IMR-90 (cell line): ENCODE data around the gene HDAC9. TPM values are rescaled to one million over a fixed set of nuclear protein-coding genes. Genes with fewer than 3 reads are reported as not detected.

Experiments
- ATAC-seq: fragments of 200-7000 bp; cut with Tn5 transposase; 2 replicates; pipeline ENCODE4 v1.9.1; 2020; ENCODE audit warnings: low read depth, mild to moderate bottlenecking, moderate library complexity
- BruUV-seq: library from RNA; stranded (reverse); fragments of 400-500 nt; replicated peaks from 2 replicates; lab custom pipeline; 2021; lab: Mats Ljungman, UMichigan
- CTCF ChIA-PET: fragments of 300-600 bp; formaldehyde crosslinking; extraction: SDS; loops from one replicate; lab custom pipeline; 2021; ENCODE audit warnings: antibody characterized with exemption; lab: Yijun Ruan, JAX
- POLR2A ChIA-PET: fragments of 300-600 bp; sonication (Branson Sonifier 250); formaldehyde crosslinking; loops from one replicate; lab custom pipeline; 2022; ENCODE audit warnings: antibody characterized with exemption; ENCODE audit not compliant: unreplicated experiment; lab: Charles Lee
- DNase-seq: peaks from one replicate; pipeline ENCODE4 v3.0.0; 2013
- H2AFZ ChIP-seq: replicated peaks from 2 replicates; pipeline ENCODE3; 2013; ENCODE audit warnings: low read length, mild to moderate bottlenecking; ENCODE audit not compliant: poor library complexity
- H2AK5ac ChIP-seq: 2 replicates; pipeline ENCODE4 v1.6.1; 2013; ENCODE audit warnings: low read depth, low read length, inconsistent platforms
- H2AK9ac ChIP-seq: replicated peaks from 2 replicates; pipeline ENCODE3; 2013; ENCODE audit warnings: mild to moderate bottlenecking, low read depth, low read length, moderate library complexity; ENCODE audit not compliant: poor library complexity
- H2BK120ac ChIP-seq: 2 replicates; pipeline ENCODE4 v1.6.1; 2013; ENCODE audit warnings: low read depth, low read length, inconsistent platforms
- H2BK15ac ChIP-seq: 3 replicates; pipeline ENCODE4 v1.6.1; 2013; ENCODE audit warnings: low read depth, low read length, inconsistent platforms
- H2BK20ac ChIP-seq: 2 replicates; pipeline ENCODE4 v1.6.1; 2013; ENCODE audit warnings: low read depth, mild to moderate bottlenecking, inconsistent platforms, low read length, moderate library complexity
- H2BK5ac ChIP-seq: 2 replicates; pipeline ENCODE4 v1.6.1; 2013; ENCODE audit warnings: mild to moderate bottlenecking, low read depth, low read length, inconsistent platforms; ENCODE audit not compliant: poor library complexity, severe bottlenecking
- H3K14ac ChIP-seq: replicated peaks from 2 replicates; pipeline ENCODE4 v1.6.1; 2013; ENCODE audit warnings: low read depth, low read length, inconsistent platforms
- H3K18ac ChIP-seq: 2 replicates; pipeline ENCODE4 v1.6.1; 2013; ENCODE audit warnings: low read depth, low read length, control low read depth
- H3K23ac ChIP-seq: 2 replicates; pipeline ENCODE4 v1.6.1; 2013; ENCODE audit warnings: low read depth, low read length, inconsistent platforms
- H3K27ac ChIP-seq: 2 replicates; pipeline ENCODE4 v1.5.1; 2013; ENCODE audit warnings: mild to moderate bottlenecking, control low read depth, low read length; ENCODE audit not compliant: insufficient read depth
- H3K27me3 ChIP-seq: 2 replicates; pipeline ENCODE4 v1.6.1; 2013; ENCODE audit warnings: low read length; ENCODE audit not compliant: control insufficient read depth, insufficient read depth
- H3K36me3 ChIP-seq: 2 replicates; pipeline ENCODE4 v1.6.1; 2013; ENCODE audit warnings: low read length, mixed read lengths; ENCODE audit not compliant: control insufficient read depth, insufficient read depth
- H3K4ac ChIP-seq: 2 replicates; pipeline ENCODE4 v1.6.1; 2013; ENCODE audit warnings: low read depth, low read length, inconsistent platforms
- H3K4me1 ChIP-seq: 2 replicates; pipeline ENCODE4 v1.6.1; 2013; ENCODE audit warnings: low read length, mixed read lengths; ENCODE audit not compliant: control insufficient read depth, insufficient read depth
- H3K4me2 ChIP-seq: 2 replicates; pipeline ENCODE4 v1.6.1; 2013; ENCODE audit warnings: low read depth, mild to moderate bottlenecking, control low read depth, low read length, moderate library complexity
- H3K4me3 ChIP-seq: 2 replicates; pipeline ENCODE4 v1.5.1; 2013; ENCODE audit warnings: low read depth, mild to moderate bottlenecking, control low read depth, low read length, moderate library complexity; ENCODE audit not compliant: insufficient read depth
- H3K56ac ChIP-seq: 2 replicates; pipeline ENCODE4 v1.6.1; 2013; ENCODE audit warnings: low read length, inconsistent platforms; ENCODE audit not compliant: insufficient read depth; ENCODE audit errors: extremely low read depth
- H3K79me1 ChIP-seq, 2 experiments: 2 replicates each; pipeline ENCODE4 v1.6.1; 2013; ENCODE audit warnings: low read length in 2 of 2, inconsistent platforms in 1 of 2, low read depth in 1 of 2
- H3K9ac ChIP-seq: 2 replicates; pipeline ENCODE4 v1.6.1; 2013; ENCODE audit warnings: low read depth, low read length, control low read depth
- H3K9me1 ChIP-seq: 2 replicates; pipeline ENCODE4 v1.6.1; 2013; ENCODE audit warnings: low read length, inconsistent platforms; ENCODE audit not compliant: insufficient read depth
- H3K9me3 ChIP-seq: 2 replicates; pipeline ENCODE4 v1.6.1; 2013; ENCODE audit warnings: low read length; ENCODE audit not compliant: control insufficient read depth, insufficient read depth
- H4K20me1 ChIP-seq: 2 replicates; pipeline ENCODE4 v1.6.1; 2013; ENCODE audit warnings: low read length, inconsistent platforms; ENCODE audit not compliant: insufficient read depth
- H4K5ac ChIP-seq: 2 replicates; pipeline ENCODE4 v1.6.1; 2013; ENCODE audit warnings: mild to moderate bottlenecking, low read depth, low read length, control low read depth
- H4K8ac ChIP-seq, 2 experiments: 2 replicates each; pipeline ENCODE4 v1.6.1; 2013; ENCODE audit warnings: low read depth in 2 of 2, low read length in 2 of 2, control low read depth in 1 of 2, inconsistent platforms in 1 of 2
- H4K91ac ChIP-seq: 2 replicates; pipeline ENCODE4 v1.6.1; 2013; ENCODE audit warnings: low read depth, low read length, inconsistent platforms; ENCODE audit not compliant: insufficient read depth
- BHLHE40 ChIP-seq: fragments of 150-350 bp; IDR thresholded peaks from 2 replicates; pipeline ENCODE4 v1.6.1; 2016; ENCODE audit warnings: mild to moderate bottlenecking, low read depth, low read length
- CEBPB ChIP-seq: IDR thresholded peaks from 2 replicates; pipeline ENCODE4 v1.6.1; 2012; ENCODE audit warnings: low read depth, low read length, improper control_type of control experiment
- CHD1 ChIP-seq: IDR thresholded peaks from 2 replicates; pipeline ENCODE4 v1.6.1; 2012; ENCODE audit warnings: low read depth, low read length, improper control_type of control experiment
- MAFK ChIP-seq: IDR thresholded peaks from 2 replicates; pipeline ENCODE4 v1.6.1; 2012; ENCODE audit warnings: low read depth, low read length, improper control_type of control experiment
- MAZ ChIP-seq: IDR thresholded peaks from 2 replicates; pipeline ENCODE4 v1.6.1; 2012; ENCODE audit warnings: low read depth, mild to moderate bottlenecking, low read length, improper control_type of control experiment, moderate library complexity, borderline replicate concordance
- MXI1 ChIP-seq: IDR thresholded peaks from 2 replicates; pipeline ENCODE4 v1.6.1; 2012; ENCODE audit warnings: low read depth, mild to moderate bottlenecking, low read length, moderate library complexity, borderline replicate concordance
- NFE2L2 ChIP-seq: fragments of 150-350 bp; IDR thresholded peaks from 2 replicates; pipeline ENCODE4 v1.6.1; 2016; ENCODE audit warnings: low read depth, mild to moderate bottlenecking, low read length
- POLR2A ChIP-seq: IDR thresholded peaks from 2 replicates; pipeline ENCODE4 v1.6.1; 2012; ENCODE audit warnings: mild to moderate bottlenecking, low read depth, low read length
- RAD21 ChIP-seq: IDR thresholded peaks from 2 replicates; pipeline ENCODE4 v1.6.1; 2012; ENCODE audit warnings: low read length, improper control_type of control experiment
- RCOR1 ChIP-seq: IDR thresholded peaks from 2 replicates; pipeline ENCODE4 v1.6.1; 2012; ENCODE audit warnings: mild to moderate bottlenecking, low read length, improper control_type of control experiment; ENCODE audit not compliant: insufficient replicate concordance
- RFX5 ChIP-seq: IDR thresholded peaks from 2 replicates; pipeline ENCODE4 v1.8.0; 2012; ENCODE audit warnings: low read depth, mild to moderate bottlenecking, low read length, moderate library complexity
- SMC3 ChIP-seq: fragments of 150-350 bp; IDR thresholded peaks from 2 replicates; pipeline ENCODE4 v1.6.1; 2016; ENCODE audit warnings: low read depth, mild to moderate bottlenecking, antibody characterized with exemption, low read length, moderate library complexity
- WGBS, 2 experiments: methylation state at CpG; one replicate each; pipeline versions ENCODE4 v1.1.5 to v1.1.7; 2013; ENCODE audit warnings: missing lambda C conversion rate in 2 of 2; ENCODE audit not compliant: insufficient read length in 1 of 2; ENCODE audit errors: extremely low coverage in 2 of 2; 5-methylcytosine and 5-hydroxymethylcytosine counted together
- dilution Hi-C: fragments of 300-500 bp; cut with HindIII; formaldehyde crosslinking; loops from one replicate; pipeline ENCODE4 v1.14.3; 2018; ENCODE audit warnings: low sequenced_read_pairs; ENCODE audit not compliant: unreplicated experiment
- in situ Hi-C: fragments of 300-500 bp; cut with MboI; formaldehyde crosslinking; loops from 3 replicates; pipeline ENCODE4 v1.14.3; 2019; ENCODE audit warnings: low sequenced_read_pairs, inconsistent platforms, mixed read lengths
- intact Hi-C: fragments of 100-400 bp; cut with micrococcal nuclease; formaldehyde crosslinking; loops from 2 replicates; pipeline ENCODE4 v1.10.0; 2022
- polyA plus RNA-seq, 3 experiments: library from polyadenylated mRNA; depleted of rRNA; stranded (reverse); fragments of >200 nt; gene quantifications; 2 replicates each; pipeline ENCODE4 v1.2.3, GENCODE V29; 2012; ENCODE audit warnings: low replicate concordance in 1 of 3
- total RNA-seq: library from RNA; depleted of rRNA; stranded (reverse); fragments of >200 nt; gene quantifications from 2 replicates; pipeline ENCODE4 v1.2.3, GENCODE V29; 2012
- TF ChIP-seq, protein P1 (sequence below): fragments of 150-350 bp; IDR thresholded peaks from 2 replicates; pipeline ENCODE4 v1.6.1; 2016; ENCODE audit warnings: low read depth, mild to moderate bottlenecking, low read length, moderate library complexity, borderline replicate concordance
- TF ChIP-seq, protein P2 (sequence below): fragments of 150-350 bp; IDR thresholded peaks from 2 replicates; pipeline ENCODE4 v1.6.1; 2017; ENCODE audit warnings: mild to moderate bottlenecking, antibody characterized with exemption, low read length, low read depth
- TF ChIP-seq, protein P3 (sequence below): conservative IDR thresholded peaks from 2 replicates; pipeline ENCODE4 v1.5.1; 2012; ENCODE audit warnings: mild to moderate bottlenecking, low read depth, low read length, improper control_type of control experiment

Gene HDAC9
- total and polyA plus RNA-seq, 2 of the 4 experiments (the other 2 are of a cell fraction) = 4.3 to 24.7 TPM

DNA sequence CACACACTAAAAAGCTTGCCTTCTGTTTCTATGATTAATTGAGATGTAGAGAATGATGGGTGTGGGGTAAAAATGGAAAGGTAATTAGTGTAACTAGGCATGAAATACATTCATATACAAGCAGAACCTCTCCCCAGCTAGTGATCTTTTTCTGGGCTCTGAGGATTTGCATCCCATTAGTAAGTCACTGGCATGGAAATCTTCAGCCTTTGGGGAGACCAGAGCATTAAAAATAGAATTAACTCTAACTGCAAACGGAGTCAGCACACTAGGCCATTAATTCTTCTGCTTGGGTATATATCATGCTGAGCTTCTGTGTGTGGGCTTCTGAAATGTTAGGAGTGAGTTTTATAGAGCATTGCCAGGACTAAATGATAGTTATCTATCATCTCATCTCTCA, 128.9 kb downstream of the HDAC9 start:
- Histone ChIP-seq H3K14ac (no peak overlapping the region), H3K27me3 (no peaks in the 10 kb centered on the region), H3K79me1 (no peaks in the 10 kb centered on the region), H2AFZ (no peak overlapping the region), H2BK5ac (no peak overlapping the region), H3K4ac (no peak overlapping the region), H3K4me3 (no peak overlapping the region), H3K27ac (no peak overlapping the region), H3K4me2 (no peak overlapping the region), H2AK9ac (no peak overlapping the region), H2BK120ac (no peak overlapping the region), H2AK5ac (no peak overlapping the region), H3K18ac (no peak overlapping the region), H3K56ac (no peak overlapping the region), H3K9ac (no peak overlapping the region), H2BK15ac (no peak overlapping the region), H4K5ac (no peak overlapping the region), H4K91ac (no peak overlapping the region), H4K8ac (no peak overlapping the region), H3K36me3 (no peaks in the 10 kb centered on the region), H2BK20ac (no peak overlapping the region), H4K20me1 (no peaks in the 10 kb centered on the region), H3K4me1 (no peaks in the 10 kb centered on the region), H3K9me1 (peaks cover 3% of the 10 kb centered on the region; the same call in 1 of the 2 replicates), H3K9me3 (no peaks in the 10 kb centered on the region), H3K23ac (no peak overlapping the region)
- BruUV-seq = no TSS peak
- no CpG with 5 or more reads among the region's 1 CpG for WGBS, 2 experiments
- ChIA-PET CTCF (no interaction called here), POLR2A (interaction anchor here (0.6 kb wide), 1 partner anchor 15 kb away, joined by 3 read pairs; no protein-coding TSS in a partner anchor)
- ATAC-seq (no peak), DNase-seq (no peak)
- dilution Hi-C loops = no loop called here
- TF ChIP-seq POLR2A (no peak), CHD1 (no peak), RCOR1 (no peak), RAD21 (no peak), SMC3 (no peak), MAZ (no peak), CEBPB (no peak), BHLHE40 (no peak), RFX5 (no peak), MXI1 (no peak), NFE2L2 (no peak), MAFK (no peak)
- TF ChIP-seq, protein P1, sequence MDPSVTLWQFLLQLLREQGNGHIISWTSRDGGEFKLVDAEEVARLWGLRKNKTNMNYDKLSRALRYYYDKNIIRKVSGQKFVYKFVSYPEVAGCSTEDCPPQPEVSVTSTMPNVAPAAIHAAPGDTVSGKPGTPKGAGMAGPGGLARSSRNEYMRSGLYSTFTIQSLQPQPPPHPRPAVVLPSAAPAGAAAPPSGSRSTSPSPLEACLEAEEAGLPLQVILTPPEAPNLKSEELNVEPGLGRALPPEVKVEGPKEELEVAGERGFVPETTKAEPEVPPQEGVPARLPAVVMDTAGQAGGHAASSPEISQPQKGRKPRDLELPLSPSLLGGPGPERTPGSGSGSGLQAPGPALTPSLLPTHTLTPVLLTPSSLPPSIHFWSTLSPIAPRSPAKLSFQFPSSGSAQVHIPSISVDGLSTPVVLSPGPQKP = no peak
- TF ChIP-seq, protein P2, sequence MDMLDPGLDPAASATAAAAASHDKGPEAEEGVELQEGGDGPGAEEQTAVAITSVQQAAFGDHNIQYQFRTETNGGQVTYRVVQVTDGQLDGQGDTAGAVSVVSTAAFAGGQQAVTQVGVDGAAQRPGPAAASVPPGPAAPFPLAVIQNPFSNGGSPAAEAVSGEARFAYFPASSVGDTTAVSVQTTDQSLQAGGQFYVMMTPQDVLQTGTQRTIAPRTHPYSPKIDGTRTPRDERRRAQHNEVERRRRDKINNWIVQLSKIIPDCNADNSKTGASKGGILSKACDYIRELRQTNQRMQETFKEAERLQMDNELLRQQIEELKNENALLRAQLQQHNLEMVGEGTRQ = no peak
- TF ChIP-seq, protein P3, sequence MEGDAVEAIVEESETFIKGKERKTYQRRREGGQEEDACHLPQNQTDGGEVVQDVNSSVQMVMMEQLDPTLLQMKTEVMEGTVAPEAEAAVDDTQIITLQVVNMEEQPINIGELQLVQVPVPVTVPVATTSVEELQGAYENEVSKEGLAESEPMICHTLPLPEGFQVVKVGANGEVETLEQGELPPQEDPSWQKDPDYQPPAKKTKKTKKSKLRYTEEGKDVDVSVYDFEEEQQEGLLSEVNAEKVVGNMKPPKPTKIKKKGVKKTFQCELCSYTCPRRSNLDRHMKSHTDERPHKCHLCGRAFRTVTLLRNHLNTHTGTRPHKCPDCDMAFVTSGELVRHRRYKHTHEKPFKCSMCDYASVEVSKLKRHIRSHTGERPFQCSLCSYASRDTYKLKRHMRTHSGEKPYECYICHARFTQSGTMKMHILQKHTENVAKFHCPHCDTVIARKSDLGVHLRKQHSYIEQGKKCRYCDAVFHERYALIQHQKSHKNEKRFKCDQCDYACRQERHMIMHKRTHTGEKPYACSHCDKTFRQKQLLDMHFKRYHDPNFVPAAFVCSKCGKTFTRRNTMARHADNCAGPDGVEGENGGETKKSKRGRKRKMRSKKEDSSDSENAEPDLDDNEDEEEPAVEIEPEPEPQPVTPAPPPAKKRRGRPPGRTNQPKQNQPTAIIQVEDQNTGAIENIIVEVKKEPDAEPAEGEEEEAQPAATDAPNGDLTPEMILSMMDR = no peak
- intact Hi-C loops = no loop called here
- in situ Hi-C loops = no loop called here
